GM21423 (cell line): Measurements from ENCODE around the gene SULT1A1.

Experiments
- ATAC-seq: cut with Tn5 transposase; IDR thresholded peaks from one replicate; pipeline ENCODE4 v1.9.1; 2021; ENCODE audit warnings: mild to moderate bottlenecking, moderate library complexity; ENCODE audit not compliant: unreplicated experiment

SULT1A1 gene

GRCh38 chr16:28562199-28562598, 47.6 kb downstream of the SULT1A1 start:
- no peak for ATAC-seq

- no peak for ATAC-seq
Measured at GRCh38 chr16:28561557-28562187, 48.2 kb downstream of the SULT1A1 start.

GRCh38 chr16:28558456-28558855, 51.4 kb downstream of the SULT1A1 start:
- ATAC-seq: no peak

- ATAC-seq: no peak
Measured at GRCh38 chr16:28556914-28557320, 52.9 kb downstream of the SULT1A1 start.

- no peak for ATAC-seq
Measured at GRCh38 chr16:28555561-28555960, 54.3 kb downstream of the SULT1A1 start.
